ENCODE results near the gene ALB.
A peak's percentile ranks its signal among the peaks of the same experiment; 100 is the strongest.

Gene ALB

DNA sequence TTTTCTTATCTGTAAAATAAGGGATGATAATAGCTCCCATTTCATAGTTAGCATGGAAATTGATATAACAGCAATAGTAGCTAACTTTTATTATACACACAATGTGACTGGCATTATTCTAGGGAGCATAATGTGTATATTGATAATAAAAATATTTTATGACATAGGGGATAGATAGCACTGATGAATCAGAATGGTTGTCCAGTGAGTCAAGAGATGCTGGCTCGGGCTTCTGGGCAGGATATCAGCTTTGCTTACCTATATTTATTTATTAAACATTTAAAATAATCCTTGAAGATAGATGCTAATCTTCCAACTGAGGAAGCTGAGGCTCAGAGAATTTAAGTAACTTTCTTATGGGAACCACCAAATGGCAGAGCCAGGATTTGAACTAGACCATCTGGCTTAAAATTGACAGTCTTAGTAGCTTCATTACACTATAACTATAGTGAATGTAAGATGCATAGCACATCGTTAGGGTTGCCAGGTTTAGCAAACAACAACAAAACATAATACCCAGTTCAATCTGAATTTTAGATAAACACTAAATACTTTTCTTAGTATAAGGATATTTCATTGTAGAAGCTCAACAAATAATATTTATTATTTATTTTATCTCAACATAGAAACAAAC is 34.6 kb downstream of the ALB start:
- no peak overlapping the region for H3K4me3 ChIP-seq (ENCODE audit: control insufficient read depth, low read depth, low read length)
- TF ChIP-seq, protein P1, sequence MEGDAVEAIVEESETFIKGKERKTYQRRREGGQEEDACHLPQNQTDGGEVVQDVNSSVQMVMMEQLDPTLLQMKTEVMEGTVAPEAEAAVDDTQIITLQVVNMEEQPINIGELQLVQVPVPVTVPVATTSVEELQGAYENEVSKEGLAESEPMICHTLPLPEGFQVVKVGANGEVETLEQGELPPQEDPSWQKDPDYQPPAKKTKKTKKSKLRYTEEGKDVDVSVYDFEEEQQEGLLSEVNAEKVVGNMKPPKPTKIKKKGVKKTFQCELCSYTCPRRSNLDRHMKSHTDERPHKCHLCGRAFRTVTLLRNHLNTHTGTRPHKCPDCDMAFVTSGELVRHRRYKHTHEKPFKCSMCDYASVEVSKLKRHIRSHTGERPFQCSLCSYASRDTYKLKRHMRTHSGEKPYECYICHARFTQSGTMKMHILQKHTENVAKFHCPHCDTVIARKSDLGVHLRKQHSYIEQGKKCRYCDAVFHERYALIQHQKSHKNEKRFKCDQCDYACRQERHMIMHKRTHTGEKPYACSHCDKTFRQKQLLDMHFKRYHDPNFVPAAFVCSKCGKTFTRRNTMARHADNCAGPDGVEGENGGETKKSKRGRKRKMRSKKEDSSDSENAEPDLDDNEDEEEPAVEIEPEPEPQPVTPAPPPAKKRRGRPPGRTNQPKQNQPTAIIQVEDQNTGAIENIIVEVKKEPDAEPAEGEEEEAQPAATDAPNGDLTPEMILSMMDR (conservative IDR thresholded peaks at IDR 0.05; ENCODE audit: control insufficient read depth, insufficient read depth, low read depth, low read length), result no peak
- DNase-seq (ENCODE audit: low read depth), result no peak

DNA sequence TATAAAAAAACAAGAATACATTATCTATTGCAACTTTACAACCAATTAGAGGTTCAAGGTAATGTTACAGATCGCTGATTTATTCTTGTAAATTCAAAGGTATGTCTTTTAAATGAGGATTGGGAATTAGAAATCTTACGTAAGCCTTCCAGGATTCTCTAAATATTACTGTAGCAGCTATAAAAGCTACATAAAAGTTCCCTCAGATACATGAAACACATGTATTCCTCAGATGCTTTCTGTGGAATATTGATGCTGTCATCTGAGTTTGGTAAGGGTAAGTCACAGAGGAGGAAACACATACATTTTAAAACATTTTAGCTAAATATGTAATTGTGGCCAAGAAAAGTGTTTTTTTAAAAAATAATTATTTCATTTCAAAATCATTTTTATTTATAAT is 35.4 kb downstream of the ALB start:
- TF ChIP-seq, protein P1 (conservative IDR thresholded peaks at IDR 0.05; ENCODE audit: control insufficient read depth, insufficient read depth, low read depth, low read length), result no peak
- no peak for DNase-seq (ENCODE audit: low read depth)

DNA sequence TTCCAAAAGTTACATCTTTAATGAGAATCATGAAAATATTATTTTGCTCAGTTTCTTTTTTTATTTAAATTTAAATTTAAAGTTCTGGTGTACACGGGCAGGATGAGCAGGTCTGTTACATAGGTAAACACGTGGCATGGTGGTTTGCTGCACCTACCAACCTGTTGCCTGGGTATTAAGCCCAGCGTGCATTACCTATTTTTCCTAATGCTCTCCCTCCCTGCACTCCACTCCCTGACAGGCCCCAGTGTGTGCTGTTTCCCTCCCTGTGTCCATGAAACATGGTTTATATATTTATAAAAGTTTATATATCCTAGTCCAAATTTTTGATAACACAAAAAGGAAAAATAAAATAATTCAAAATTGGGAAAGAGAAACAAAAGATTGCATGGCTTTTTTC is 35.9 kb downstream of the ALB start:
- DNase-seq (ENCODE audit: low read depth), result no peak
- TF ChIP-seq, protein P1 (conservative IDR thresholded peaks at IDR 0.05; ENCODE audit: control insufficient read depth, insufficient read depth, low read depth, low read length), result no peak
- no peak overlapping the region for H3K4me3 ChIP-seq (ENCODE audit: control insufficient read depth, low read depth, low read length)

More for the DNA sequence above, 35.4 kb downstream of the ALB start:
- no peak overlapping the region for H3K4me3 ChIP-seq (ENCODE audit: control insufficient read depth, low read depth, low read length)

DNA sequence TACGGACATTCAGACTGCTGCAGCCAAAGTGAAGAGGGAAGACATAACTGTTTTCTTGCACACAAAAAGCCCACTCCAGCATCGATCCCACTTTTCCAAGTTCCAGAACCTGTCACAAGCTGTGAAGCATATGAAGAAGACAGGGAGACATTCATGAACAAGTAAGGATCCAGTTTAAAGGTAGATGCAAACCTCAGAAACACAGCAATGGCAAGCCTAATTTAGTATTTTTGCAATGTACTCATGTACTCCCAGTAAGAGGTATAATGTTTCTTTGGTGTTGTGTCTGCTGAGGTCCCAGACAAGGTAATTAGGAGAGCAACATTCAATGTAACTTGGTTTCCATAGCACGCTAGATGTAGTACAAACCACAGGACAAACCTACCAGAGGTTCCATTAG is 36.6 kb downstream of the ALB start:
- no peak for DNase-seq (ENCODE audit: low read depth)
- TF ChIP-seq, protein P1 (conservative IDR thresholded peaks at IDR 0.05; ENCODE audit: control insufficient read depth, insufficient read depth, low read depth, low read length), result no peak
- H3K4me3 ChIP-seq (ENCODE audit: control insufficient read depth, low read depth, low read length), result no peak overlapping the region

DNA sequence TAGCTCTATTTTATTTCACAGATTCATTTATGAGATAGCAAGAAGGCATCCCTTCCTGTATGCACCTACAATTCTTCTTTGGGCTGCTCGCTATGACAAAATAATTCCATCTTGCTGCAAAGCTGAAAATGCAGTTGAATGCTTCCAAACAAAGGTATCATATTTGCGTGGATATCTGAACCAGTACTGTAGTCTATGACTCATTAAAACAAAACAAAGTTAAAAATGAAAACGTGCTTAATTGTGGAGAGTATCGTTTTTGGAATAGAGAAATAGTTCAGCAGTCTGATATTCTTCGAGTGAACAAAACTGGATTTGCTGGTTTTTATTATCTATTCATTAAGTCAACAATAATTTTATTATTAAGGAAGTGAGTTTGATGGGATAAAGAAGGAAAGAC is 38.2 kb downstream of the ALB start:
- TF ChIP-seq, protein P1 (conservative IDR thresholded peaks at IDR 0.05; ENCODE audit: control insufficient read depth, insufficient read depth, low read depth, low read length), result no peak
- H3K4me3 ChIP-seq (ENCODE audit: control insufficient read depth, low read depth, low read length), result no peak overlapping the region
- peak; percentile 3 for DNase-seq (ENCODE audit: low read depth)

DNA sequence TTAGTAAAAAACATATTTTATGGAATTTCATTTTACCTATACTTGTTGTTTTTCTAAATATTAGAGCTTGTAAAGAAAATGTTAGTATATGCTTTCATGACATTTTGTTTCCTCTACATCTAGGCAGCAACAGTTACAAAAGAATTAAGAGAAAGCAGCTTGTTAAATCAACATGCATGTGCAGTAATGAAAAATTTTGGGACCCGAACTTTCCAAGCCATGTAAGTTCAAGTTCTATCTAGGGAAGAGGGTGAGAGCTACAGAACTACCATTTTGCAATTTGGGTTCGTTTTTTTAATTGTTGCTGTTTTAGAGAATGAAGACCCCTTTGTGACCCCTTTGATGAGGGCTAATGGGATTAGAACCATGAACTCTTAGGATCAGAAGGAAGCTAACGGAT is 39.1 kb downstream of the ALB start:
- no peak for DNase-seq (ENCODE audit: low read depth)
- TF ChIP-seq, protein P1 (conservative IDR thresholded peaks at IDR 0.05; ENCODE audit: control insufficient read depth, insufficient read depth, low read depth, low read length), result no peak
- no peak overlapping the region for H3K4me3 ChIP-seq (ENCODE audit: control insufficient read depth, low read depth, low read length)

Measured in fibroblast of mammary gland (primary cell).